ENCODE results near the gene SLC4A8.
"Not testable (repeated sequence)": the region's sequence is repeated elsewhere in the genome, so short reads cannot be mapped to it uniquely, and the experiment has no call there.

The SLC4A8 gene

DNA sequence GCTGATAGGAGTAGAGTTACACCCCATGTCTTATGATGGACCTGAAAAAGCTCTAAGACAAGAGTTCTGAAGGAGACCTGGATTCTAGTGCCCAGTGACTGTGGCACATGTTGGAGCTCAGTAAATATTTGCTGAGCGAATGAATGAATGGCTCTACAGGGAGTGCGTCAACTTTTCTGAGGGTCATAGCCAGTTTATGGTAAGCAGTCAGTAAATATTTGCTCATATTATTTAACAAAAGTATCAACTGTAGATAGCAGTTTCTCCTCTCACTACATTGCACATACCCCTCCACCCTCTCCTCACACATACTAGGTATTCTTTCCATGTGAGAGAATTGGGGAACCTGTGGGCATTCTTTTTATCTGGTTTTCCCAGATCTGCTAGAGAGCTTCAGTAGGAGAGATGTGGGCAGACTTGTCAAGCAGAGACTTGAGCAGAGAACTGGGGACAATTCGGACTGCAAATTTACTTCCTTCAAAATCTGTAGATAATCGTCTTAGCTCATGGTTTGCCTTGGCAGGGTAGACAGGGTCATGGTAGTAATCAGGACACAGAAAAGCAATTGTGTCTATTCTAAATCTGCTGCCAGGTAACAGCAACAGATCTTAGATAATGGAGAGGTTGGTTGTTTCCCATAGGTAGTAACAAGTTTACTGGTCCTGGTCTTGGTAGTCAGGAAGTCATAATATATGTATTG is 5.7 kb downstream of the SLC4A8 start:
- no peak for DNase-seq

DNA sequence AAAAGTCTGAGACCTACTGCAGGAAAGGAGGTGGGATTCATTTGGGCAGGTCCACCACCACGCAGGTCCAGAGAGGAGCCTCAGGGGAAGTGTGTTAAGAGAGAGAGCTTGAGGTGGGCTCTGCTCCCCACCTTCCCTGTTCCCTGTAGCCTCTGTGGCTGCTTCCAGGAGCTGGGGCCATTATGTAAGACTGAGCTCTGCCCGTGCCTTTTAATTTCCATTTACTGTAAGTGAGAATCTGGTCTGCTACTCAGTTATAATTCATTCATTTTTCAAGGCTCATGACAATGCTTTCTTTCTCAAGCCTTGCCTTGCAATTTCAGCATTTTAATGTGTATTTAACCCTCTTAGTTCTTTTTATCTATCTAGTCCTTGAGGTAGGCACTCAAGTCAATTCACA is 8.3 kb downstream of the SLC4A8 start:
- DNase-seq: no peak

DNA sequence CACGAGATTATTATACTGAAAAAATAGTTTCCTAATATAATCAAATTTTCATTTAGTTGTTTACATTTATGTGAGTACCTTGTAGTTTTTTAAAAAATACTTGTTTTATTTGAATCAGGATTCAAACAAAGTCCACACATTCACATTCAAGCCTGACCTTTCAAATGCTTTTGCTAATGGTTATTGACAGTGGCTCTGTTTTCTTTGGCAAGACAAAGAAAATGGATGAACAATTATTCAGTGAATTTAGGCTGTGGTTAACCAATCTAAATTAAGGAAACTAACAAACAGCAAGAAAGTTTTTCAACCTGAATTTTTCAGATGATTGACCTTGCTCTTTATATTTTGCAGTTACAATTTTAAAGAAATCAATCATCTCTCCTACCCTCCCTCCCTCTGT is 9.7 kb downstream of the SLC4A8 start:
- DNase-seq: no peak

DNA sequence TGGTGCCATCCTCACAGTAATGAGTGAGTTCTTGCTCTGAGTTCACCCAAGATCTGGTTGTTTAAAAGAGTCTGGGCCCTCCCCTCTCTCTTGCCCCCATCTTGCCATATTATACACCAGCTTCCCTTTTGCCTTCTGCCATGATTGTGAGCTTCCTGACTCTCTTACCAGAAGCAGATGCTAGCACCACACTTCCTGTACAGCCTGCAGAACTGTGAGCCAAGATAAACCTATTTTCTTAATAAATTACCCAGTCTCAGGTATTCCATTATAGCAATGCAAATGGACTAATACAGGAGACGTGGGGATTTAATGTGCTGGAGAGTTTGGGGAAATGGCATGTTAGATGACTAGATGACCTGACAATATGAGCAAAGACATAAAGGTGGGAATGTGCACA is 12.8 kb downstream of the SLC4A8 start:
- DNase-seq: no peak

DNA sequence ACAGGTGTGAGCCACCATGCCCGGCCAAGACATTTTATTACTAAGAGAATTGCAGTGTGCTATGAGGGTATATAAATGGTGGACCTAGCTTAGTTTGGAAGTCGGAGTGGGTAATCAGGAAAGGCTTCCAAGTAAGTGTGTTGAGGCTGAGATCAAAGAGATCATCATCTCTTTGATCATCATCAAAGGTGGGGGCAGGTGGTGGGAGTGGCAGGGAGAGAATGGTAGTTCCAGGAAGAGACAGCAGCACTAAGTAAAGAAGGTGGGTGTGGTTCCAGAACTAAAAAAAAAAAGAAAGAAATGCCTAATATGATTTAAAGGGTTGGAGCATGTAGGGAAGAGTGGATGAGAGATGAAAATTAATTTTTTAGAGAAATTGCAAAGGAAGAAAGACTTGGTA is 14.7 kb downstream of the SLC4A8 start:
- no peak for DNase-seq

DNA sequence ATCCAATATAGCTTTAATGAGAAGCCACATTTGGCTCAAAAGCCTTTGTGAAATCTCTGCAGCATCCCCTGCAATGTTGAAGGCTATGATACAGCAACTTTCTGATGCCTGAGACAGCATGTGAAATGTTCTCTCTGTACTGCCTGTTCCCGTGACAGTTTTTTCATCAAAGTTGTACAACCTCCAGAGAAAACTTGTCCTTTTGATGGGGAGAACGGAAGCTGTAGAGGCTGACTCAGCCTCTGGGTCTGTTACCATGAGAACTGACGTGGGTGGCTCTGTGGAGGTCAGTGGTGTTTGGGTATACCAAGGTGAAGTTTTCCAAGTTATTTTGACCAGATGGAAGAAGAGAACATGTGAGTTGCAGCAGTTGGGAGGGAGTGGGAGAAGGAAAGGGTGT is 17.0 kb downstream of the SLC4A8 start:
- DNase-seq: peak in 1 of 2 experiments; percentile 5

DNA sequence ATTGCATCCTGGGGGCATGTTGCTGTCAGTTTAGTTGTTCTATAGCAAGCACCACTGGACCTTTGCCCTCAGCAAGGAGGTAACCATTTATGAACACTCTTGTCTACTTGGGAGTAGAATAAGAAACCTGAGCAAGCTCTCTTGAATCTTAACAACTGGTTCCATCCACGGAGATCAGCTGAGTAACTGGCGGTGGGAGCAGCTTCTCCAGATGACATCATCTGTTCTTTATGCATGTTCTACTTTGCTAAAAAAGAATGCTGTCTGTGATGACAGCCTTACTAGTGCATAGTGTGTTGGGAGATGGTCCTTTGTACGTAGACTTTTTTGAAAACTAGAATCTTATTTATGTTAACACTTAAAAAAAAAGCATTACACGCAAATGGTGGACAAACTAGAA is 17.7 kb downstream of the SLC4A8 start:
- no peak for DNase-seq

DNA sequence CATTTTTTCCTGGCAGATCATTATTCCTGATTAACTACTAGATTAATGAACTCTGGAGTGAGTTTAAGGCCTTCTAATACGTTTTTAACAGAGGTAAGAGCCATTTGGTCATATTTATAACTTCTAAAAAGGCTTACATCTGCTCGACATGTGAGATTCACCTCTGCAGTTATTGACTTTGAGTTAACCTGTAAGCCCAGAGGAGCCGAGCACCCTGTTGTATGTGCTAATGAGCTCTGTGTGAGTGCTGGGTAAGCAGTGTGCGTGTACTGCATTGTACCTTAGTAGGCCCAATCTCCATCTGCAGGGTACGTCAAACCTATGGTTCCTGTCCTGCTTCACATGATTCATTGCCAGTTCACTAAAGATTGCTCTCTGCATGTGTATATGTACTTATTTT is 18.9 kb downstream of the SLC4A8 start:
- no peak for DNase-seq

DNA sequence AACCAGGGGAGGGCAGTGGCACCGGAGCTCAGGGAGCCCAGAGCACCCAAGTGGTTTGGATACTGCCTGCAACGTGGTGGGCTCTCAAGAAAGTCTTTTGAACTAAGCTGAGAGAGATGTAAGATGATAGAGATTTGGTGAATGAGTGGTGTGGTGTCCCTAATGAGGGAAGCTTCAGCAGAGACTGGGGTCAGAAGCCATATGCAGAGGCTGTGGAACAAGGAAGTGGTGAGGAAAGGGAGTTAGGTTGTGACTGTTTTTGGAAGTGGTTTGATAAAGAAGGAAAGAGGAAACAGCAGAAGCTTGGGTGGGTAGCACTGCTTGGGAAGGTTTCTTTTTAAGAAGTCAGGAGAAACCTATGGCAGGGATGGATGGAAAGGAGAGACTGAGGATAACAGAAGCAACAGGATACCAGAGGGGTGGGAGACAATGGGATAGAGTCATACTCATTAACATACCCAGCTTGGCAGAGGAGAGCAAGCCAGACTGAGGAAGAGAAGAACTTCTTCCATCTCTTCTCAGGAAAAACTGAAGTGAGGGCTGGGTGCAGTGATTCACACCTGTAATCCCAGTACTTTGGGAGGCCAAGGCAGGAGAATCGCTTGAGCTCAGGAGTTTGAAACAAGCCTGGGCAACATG is 24.1 kb downstream of the SLC4A8 start:
- no peak for DNase-seq

DNA sequence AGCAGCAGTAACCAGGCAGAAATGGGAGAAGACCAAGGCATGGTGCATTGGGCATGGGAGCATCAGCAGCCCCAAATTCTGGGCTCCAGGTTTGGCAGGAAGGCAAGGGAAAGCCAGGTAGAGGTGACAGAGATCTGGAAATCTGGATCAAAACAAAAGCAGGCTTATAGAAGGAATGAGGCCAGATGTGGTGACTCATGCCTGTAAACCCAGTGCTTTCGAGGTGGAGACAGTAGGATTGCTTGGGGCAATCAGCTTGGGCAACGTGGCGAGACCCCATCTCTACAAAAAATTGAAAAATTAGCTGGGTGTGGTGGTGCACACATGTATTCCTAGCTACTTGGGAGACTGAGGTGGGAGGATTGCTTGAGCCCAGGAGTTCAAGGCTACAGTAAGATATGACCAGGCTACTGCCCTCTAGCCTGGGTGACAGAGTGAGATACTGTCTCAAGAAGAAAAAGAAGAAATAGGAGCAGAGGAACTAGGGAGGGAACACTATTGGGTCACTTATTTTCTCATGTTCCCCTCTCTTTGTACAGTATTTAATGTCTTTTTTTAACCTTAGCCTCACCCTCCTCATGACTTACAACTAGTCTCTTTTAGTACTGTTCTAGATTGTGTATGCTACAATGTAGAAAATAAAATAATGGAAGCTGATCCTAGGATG is 25.1 kb downstream of the SLC4A8 start:
- no peak for DNase-seq

DNA sequence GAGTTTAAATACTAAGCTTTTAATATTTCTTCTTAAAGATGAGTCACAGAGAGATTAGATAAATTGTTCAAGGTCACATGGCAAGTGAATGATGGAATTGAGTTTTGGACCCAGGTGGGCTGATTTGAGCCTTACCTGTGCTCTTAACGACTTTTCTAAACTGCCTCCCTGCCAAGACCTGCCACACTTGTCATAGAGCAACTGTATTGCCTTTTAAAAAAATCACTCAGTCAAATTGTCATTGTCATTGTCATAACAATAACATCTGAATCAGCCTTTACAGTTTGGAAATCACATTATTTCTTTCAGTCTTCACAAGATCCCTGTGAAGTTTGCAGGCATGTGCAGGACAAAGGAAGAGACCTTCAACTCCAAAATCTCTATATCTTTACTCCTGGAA is 25.7 kb downstream of the SLC4A8 start:
- DNase-seq: no peak

DNA sequence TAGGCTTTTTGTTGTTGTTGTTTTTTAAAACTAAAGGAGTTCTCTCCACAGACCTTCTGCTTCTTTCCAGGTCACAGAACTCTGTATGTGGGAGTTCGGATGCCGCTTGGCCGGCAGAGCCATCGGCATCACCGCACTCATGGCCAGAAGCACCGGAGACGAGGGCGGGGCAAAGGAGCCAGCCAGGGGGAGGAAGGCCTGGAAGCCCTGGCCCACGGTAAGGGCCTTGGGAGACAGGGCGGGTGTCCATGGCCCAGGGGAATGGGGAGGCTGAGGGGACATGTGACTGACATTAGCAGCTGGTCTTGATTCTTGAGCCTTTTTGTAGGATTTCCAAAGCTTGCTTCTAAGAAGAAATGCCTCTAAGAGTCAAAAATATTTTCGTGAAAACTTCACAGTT is 26.2 kb downstream of the SLC4A8 start:
- no peak for DNase-seq

DNA sequence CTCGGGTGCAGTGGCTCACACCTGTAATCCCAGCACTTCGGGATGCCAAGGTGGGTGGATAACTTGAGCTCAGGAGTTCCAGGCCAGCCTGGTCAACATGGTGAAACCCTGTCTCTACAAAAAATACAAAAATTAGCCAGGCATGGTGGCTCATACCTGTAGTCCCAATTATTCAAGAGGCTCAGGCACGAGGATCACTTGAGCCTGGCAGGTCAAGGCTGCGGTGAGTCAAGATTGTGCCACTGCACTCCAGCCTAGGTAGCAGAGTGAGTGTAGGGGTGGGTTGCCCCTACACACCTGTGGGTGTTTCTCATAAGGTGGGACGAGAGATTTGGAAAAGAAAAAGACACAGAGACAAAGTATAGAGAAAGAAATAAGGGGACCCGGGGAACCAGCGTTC is 29.4 kb downstream of the SLC4A8 start:
- not testable (repeated sequence) for DNase-seq

DNA sequence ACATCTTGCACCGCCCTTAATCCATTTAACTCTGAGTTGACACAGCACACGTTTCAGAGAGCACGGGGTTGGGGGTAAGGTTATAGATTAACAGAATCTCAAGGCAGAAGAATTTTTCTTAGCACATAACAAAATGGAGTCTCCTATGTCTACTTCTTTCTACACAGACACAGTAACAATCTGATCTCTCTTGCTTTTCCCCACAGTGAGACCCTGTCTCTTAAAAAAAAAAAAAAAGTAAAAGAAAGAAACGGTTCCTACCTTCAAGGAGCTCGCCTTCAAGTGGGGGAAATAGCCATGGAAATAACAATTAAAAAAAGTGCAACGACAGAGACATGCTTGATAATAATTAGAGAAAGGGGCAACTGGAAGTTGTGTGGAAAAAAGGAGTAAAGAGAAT is 30.4 kb downstream of the SLC4A8 start:
- not testable (repeated sequence) for DNase-seq

DNA sequence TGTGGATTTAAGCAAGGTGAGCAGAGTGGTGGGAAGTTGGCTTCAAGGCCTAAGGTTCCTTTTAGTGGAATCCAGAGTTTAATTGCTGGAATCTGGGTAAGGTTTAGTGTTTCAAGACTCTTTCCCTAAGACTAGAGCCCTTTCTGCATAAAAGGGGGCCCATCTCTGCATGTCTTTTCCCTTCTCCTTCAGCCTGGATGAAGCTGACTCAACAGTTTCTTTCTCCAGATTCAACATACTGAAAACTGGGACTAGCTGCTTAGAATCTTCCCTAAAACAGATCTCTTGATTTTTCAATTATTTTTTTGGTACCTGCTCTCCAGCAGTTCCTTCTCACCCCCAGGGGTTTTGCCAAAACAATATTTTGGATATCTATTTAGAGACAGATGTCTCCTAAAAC is 34.0 kb downstream of the SLC4A8 start:
- DNase-seq: no peak

DNA sequence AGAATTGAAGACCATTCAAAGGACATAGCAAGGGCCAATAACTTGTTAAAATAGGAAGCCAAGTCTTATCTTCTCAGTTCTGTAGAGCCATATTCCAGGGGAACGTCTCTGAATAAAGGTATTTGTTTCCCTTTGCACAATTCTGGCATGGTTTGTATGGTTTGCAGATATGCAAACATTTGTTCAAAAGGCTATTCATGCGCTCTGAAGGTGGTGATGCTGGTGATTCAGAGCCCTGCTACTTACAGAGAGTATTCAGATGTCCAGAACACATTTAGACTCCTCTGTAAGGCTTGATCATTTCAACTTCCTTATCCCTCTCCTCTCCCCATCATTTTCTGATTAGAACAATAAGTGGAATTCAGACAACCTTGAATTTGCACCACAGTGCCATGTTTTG is 35.9 kb downstream of the SLC4A8 start:
- no peak for DNase-seq

DNA sequence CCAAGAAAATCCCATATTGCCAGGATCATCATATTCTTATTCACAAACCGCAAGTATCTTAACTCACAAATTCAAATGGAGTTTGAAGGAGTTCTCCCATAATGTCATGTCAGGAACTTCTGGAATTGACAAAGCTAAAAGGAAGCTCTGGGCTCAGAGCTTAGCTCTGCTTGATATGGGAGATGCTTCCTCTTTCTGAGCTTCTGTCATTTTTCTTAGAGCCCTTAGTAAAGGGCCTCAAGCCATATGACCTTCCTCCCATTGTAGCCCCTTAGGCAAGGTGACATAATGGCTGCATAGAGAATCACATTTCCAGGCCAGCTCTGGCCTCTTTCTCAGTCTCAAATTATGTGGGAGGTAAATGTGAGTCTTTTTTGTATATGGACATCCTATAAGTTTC is 40.9 kb downstream of the SLC4A8 start:
- no peak for DNase-seq

DNA sequence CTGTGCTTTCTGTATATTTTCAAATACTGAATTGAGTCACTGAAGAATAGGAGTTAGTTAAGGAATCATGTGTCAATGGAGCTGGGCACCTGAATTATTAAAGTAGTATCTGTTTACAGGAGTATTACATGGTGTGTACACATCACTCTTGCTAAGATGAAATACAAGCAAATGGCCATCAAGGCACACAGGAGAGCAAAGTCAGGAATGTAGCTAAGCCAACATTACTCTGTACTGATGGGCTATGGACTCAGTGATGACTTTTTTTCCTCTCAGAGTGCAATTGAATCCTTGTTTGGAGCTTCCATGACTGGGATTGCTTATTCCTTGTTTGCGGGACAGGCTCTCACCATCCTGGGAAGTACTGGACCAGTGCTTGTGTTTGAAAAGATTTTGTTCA is 45.5 kb downstream of the SLC4A8 start:
- DNase-seq: no peak

DNA sequence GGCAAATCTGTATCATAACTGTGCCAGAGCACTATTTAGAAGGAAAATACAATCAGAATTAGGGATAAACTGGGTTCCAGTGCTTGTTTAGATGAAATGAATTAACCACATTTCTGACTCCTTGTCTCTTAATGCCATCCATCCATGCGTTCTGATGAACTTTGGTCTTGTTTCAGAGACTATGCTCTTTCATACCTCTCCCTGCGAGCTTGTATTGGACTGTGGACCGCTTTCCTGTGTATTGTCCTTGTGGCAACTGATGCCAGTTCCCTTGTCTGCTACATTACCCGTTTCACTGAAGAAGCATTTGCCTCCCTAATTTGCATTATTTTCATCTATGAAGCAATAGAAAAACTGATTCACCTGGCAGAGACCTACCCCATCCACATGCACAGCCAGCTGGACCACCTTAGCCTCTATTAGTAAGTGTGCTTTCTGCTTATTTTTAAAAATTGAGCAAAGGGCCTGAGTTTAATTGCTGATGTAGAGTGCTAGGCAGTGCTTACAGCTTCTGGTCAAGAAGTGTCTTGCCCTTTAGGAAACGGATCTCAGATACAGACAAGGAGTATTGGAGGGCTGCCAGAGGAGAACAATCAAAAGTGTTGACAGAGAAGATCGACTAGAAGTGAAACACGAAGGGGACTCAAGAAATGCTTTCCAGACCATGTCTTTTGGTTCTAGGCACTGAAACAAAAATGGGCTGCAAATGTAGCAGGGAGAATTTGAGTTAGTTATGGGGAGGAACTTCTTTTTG is 46.7 kb downstream of the SLC4A8 start:
- no peak for DNase-seq

DNA sequence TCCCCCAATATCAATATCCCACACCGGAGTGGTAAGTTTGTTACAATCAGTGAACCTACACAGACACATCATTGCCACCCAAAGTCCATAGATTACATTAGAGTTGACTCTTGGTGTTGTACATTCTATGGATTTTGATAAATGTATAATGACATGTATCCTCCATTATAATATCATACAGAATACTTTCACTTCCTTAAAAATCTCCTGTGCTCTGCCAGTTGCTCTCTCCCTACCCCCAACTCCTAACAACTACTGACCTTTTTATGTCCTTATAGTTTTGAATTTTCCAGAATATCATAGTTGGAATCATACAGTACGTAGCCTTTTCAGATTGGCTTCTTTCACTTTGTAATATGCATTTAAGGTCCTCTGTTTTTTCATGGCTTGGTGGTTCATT is 48.4 kb downstream of the SLC4A8 start:
- DNase-seq: no peak

DNA sequence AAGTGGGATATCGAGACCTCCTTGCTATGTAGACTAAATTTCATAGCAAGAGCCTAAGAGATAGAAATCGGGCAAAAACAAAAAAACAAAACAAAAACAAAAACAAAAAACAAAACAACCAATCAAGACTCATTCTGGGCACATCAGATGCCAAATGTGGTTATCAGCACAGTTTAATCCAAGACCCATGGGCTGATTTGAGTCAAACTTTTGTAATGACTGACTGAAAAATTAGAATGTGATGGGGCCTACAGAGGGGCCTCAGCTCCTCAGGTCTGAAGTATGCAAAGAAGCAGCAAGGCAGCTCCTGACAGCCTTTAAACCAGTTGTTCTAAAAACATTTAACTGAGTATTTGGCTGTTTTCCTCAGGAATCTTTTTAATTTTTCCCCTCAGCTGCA is 49.3 kb downstream of the SLC4A8 start:
- no peak for DNase-seq

DNA sequence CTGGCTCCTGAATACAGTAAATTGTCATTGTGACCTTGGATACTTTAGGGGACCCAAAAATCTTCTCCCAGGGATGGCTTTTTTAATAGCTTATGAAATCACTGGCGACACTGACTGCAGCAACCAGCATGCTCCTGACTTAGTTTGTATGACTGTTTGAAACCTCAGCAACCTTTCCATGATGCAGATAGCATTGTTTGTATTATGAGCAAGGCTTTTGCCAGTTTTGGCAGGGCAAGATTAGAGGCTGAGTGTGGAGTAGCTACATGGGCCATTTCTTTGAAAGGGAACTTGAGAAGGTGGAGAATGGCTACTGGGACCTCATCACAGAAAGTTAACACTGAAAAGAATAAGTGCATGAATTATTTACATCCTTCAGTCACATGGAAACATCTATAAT is 50.9 kb downstream of the SLC4A8 start:
- DNase-seq: no peak

DNA sequence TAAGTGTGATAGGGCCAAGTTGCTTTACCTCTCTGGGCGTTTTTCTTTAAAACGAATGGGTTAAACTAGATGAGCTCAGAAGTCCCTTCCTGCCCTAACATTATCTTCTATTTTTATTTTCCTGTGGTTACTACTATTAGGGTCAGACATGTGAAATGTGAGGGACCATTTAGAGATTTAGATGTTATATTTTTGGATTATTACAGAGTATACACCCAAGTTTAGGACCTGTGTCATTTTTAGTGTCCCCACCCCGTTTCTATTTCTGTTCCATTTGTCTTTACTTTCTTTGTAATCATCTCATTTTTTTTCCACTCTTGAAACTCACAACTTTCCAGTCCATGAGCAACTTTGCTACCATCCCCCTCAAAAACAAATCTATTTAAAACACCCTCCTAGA is 56.3 kb downstream of the SLC4A8 start:
- no peak for DNase-seq
